HepG2 (cell line): Measurements from ENCODE around the gene ARFGEF2. TPM values are rescaled to one million over a fixed set of nuclear protein-coding genes. Genes with fewer than 3 reads are reported as not detected.

Experiments used
- AGO2 ChIP-seq: fragments of 200-400 bp; formaldehyde crosslinking; optimal IDR thresholded peaks from 2 replicates; pipeline ENCODE3; 2017; ENCODE audit warnings: mild to moderate bottlenecking, low read depth, low read length, moderate library complexity
- ARNT2 ChIP-seq: sonication (generic); formaldehyde crosslinking; IDR thresholded peaks from 2 replicates; pipeline ENCODE4 v1.8.0; 2022; ENCODE audit warnings: mild to moderate bottlenecking, low read depth, missing genetic modification reagents, moderate library complexity
- EHMT2 ChIP-seq: fragments of 200-600 bp; sonication (generic); IDR thresholded peaks from 2 replicates; pipeline ENCODE4 v1.7.0; 2017; ENCODE audit warnings: antibody characterized with exemption, low read depth, low read length, borderline replicate concordance
- FUBP1 ChIP-seq: sonication (generic); formaldehyde crosslinking; IDR thresholded peaks from 2 replicates; pipeline ENCODE4 v1.5.1; 2020; ENCODE audit warnings: missing genetic modification reagents, mild to moderate bottlenecking, borderline replicate concordance
- HNF1B ChIP-seq: sonication (generic); formaldehyde crosslinking; IDR thresholded peaks from 2 replicates; pipeline ENCODE4 v1.5.1; 2020; ENCODE audit warnings: mild to moderate bottlenecking, moderate library complexity, missing genetic modification reagents
- SMAD9 ChIP-seq: sonication (generic); formaldehyde crosslinking; IDR thresholded peaks from 2 replicates; pipeline ENCODE4 v1.5.1; 2020; ENCODE audit warnings: mild to moderate bottlenecking, missing genetic modification reagents
- SSRP1 ChIP-seq: IDR thresholded peaks from 2 replicates; pipeline ENCODE4 v1.6.1; 2016; ENCODE audit warnings: control low read depth
- ZBTB4 ChIP-seq: sonication (generic); formaldehyde crosslinking; IDR thresholded peaks from 2 replicates; pipeline ENCODE4 v1.4.0; 2020; ENCODE audit warnings: missing genetic modification reagents, mild to moderate bottlenecking, borderline replicate concordance
- ZMYM3 ChIP-seq: sonication (generic); formaldehyde crosslinking; IDR thresholded peaks from 2 replicates; pipeline ENCODE4 v1.5.1; 2020; ENCODE audit warnings: mild to moderate bottlenecking, missing genetic modification reagents
- ZNF235 ChIP-seq: sonication (generic); formaldehyde crosslinking; IDR thresholded peaks from 2 replicates; pipeline ENCODE4 v1.8.1; 2023; ENCODE audit warnings: mild to moderate bottlenecking, missing genetic modification reagents, borderline replicate concordance
- ZNF333 ChIP-seq: sonication (generic); formaldehyde crosslinking; IDR thresholded peaks from 2 replicates; pipeline ENCODE4 v1.4.0; 2020; ENCODE audit warnings: mild to moderate bottlenecking, missing genetic modification reagents, borderline replicate concordance
- ZNF407 ChIP-seq: sonication (generic); formaldehyde crosslinking; IDR thresholded peaks from one replicate; pipeline ENCODE4 v1.5.1; 2020; ENCODE audit warnings: mild to moderate bottlenecking, missing genetic modification reagents; ENCODE audit errors: not compliant biosample characterization
- polyA plus RNA-seq, 8 experiments: library from polyadenylated mRNA; depleted of rRNA in 3 of 8; stranded (reverse) in 7 of 8; unstranded in 1 of 8; fragments of >200 nt; fragmentation: Illumina TruSeq in 4 of 8; extraction: Trizol in 4 of 8; gene quantifications; 2 replicates each; pipeline versions ENCODE4 v1.2.1 to v1.2.3, GENCODE V29; 2011 to 2016; ENCODE audit warnings: low read depth in 4 of 8, missing spikeins in 1 of 8, mixed read lengths in 1 of 8; ENCODE audit not compliant: insufficient read depth in 1 of 8
- total RNA-seq, 5 experiments: library from RNA; depleted of rRNA; stranded (reverse); fragments of >200 nt; fragmentation: Illumina TruSeq; extraction: Trizol; gene quantifications; 2 replicates each; pipeline ENCODE4 v1.2.3, GENCODE V29; 2016; ENCODE audit warnings: low read depth in 1 of 5

The ARFGEF2 gene
- total and polyA plus RNA-seq, 2 of the 13 experiments (the other 11 are each of a cell fraction or from before 2014, with no cell fraction given): 44.0 to 60.8 TPM

- TF ChIP-seq SMAD9 (CRISPR knock-in tag) (peak; percentile 74; the same call in 1 of the 2 replicates), ARNT2 (CRISPR knock-in tag) (0 out of 2 replicates have a peak, but pooled peaks have one; percentile 58), EHMT2 (0 out of 2 replicates have a peak, but pooled peaks have one; percentile 5), AGO2 (no peak), ZNF235 (CRISPR knock-in tag) (0 out of 2 replicates have a peak, but pooled peaks have one; percentile 27), ZNF333 (CRISPR knock-in tag) (0 out of 2 replicates have a peak, but pooled peaks have one; percentile 52), ZBTB4 (peak; percentile 85; the same call in 1 of the 2 replicates), SSRP1 (CRISPR knock-in tag) (0 out of 2 replicates have a peak, but pooled peaks have one; percentile 47), ZNF407 (CRISPR knock-in tag) (no peak), FUBP1 (CRISPR knock-in tag) (0 out of 2 replicates have a peak, but pooled peaks have one; percentile 26), HNF1B (no peak), ZMYM3 (CRISPR knock-in tag) (no peak)
Observed at GRCh38 chr20:49009899-49010631, 88.6 kb downstream of the ARFGEF2 start (continued).
